Large intestine (tissue), 12 donors: ENCODE results near the gene LRRC52. TPM values are rescaled to one million over a fixed set of nuclear protein-coding genes. Genes with fewer than 3 reads are reported as not detected.

ENCODE experiments used
- DNase-seq, 2 donors: peaks; one replicate each; pipeline versions ENCODE4 v3.0.0 to v3.0.0-alpha.2; 2013
- H3K27ac ChIP-seq: one replicate; pipeline ENCODE4 v1.5.1; 2013; ENCODE audit warnings: low read length
- H3K27me3 ChIP-seq: 2 replicates; pipeline ENCODE4 v1.6.1; 2013; ENCODE audit warnings: low read length; ENCODE audit not compliant: control insufficient read depth, insufficient read depth
- H3K36me3 ChIP-seq: 2 replicates; pipeline ENCODE4 v1.6.1; 2013; ENCODE audit warnings: low read length; ENCODE audit not compliant: control insufficient read depth, insufficient read depth
- H3K4me1 ChIP-seq: one replicate; pipeline ENCODE4 v1.6.1; 2013; ENCODE audit warnings: low read length; ENCODE audit not compliant: control insufficient read depth, insufficient read depth
- H3K4me3 ChIP-seq: one replicate; pipeline ENCODE4 v1.5.1; 2013; ENCODE audit warnings: low read length
- H3K9me3 ChIP-seq: one replicate; pipeline ENCODE4 v1.6.1; 2013; ENCODE audit warnings: mild to moderate bottlenecking, low read depth, low read length, moderate library complexity; ENCODE audit not compliant: control insufficient read depth
- WGBS: methylation state at CpG from one replicate; pipeline ENCODE4 v1.1.5; 2013; ENCODE audit warnings: low lambda C conversion rate; ENCODE audit not compliant: insufficient coverage; 5-methylcytosine and 5-hydroxymethylcytosine counted together
- long read RNA-seq, 11 donors: transcript quantifications; one replicate each; lab custom pipeline, GENCODE V29; 2026
- polyA plus RNA-seq: library from polyadenylated mRNA; unstranded; fragments of 120-200 nt; gene quantifications from one replicate; pipeline ENCODE4 v1.2.1, GENCODE V29; 2013

The LRRC52 gene
- not detected for polyA plus RNA-seq
- long read RNA-seq, donor 1, result 0 reads
- long read RNA-seq, donor 2, result 0 reads
- long read RNA-seq, donor 3, result 0 reads
- long read RNA-seq, donor 4, result 0 reads
- long read RNA-seq, donor 5, result 0 reads
- long read RNA-seq, donor 6, result 0 reads
- long read RNA-seq, donor 7, result 0 reads
- long read RNA-seq, donor 8, result 0 reads
- long read RNA-seq, donor 9, result 0 reads
- long read RNA-seq, donor 10, result 0 reads
- long read RNA-seq, donor 11, result 0 reads

GRCh38 chr1:165543532-165544438 lies at the start of gene LRRC52:
TSS of gene LRRC52 (plus strand) at chr1:165544000. CDS start at chr1:165544297, 297 bp downstream.
- Histone ChIP-seq H3K9me3 (no peaks in the 10 kb centered on the region), H3K4me1 (no peaks in the 10 kb centered on the region), H3K27me3 (peaks cover 7% of the 10 kb centered on the region), H3K36me3 (no peaks in the 10 kb centered on the region), H3K27ac (no peak within 1 kb of the TSS), H3K4me3 (no peak within 1 kb of the TSS)
- DNase-seq, result no peak
- WGBS, result no CpG with 5 or more reads among the region's 12 CpGs

GRCh38 chr1:165494949-165495857 lies 48.6 kb upstream of the LRRC52 start:
- DNase-seq, result no peak
- H3K36me3 ChIP-seq, result no peaks in the 10 kb centered on the region
- no peaks in the 10 kb centered on the region for H3K27me3 ChIP-seq
- no peaks in the 10 kb centered on the region for H3K4me1 ChIP-seq
- H3K4me3 ChIP-seq, result no peak overlapping the region
- no peak overlapping the region for H3K27ac ChIP-seq
- no peaks in the 10 kb centered on the region for H3K9me3 ChIP-seq
- 40% methylated on average over 1 of the region's 5 CpGs for WGBS

GRCh38 chr1:165495858-165496205 lies 48.0 kb upstream of the LRRC52 start:
- Histone ChIP-seq H3K4me1 (no peaks in the 10 kb centered on the region), H3K4me3 (no peak overlapping the region), H3K27ac (no peak overlapping the region), H3K9me3 (no peaks in the 10 kb centered on the region), H3K36me3 (no peaks in the 10 kb centered on the region), H3K27me3 (no peaks in the 10 kb centered on the region)
- no peak for DNase-seq
- 63% methylated on average over 2 of the region's 3 CpGs for WGBS

GRCh38 chr1:165496501-165496900 lies 47.3 kb upstream of the LRRC52 start:
- Histone ChIP-seq H3K27ac (no peak overlapping the region), H3K4me1 (no peaks in the 10 kb centered on the region), H3K9me3 (no peaks in the 10 kb centered on the region), H3K4me3 (no peak overlapping the region), H3K27me3 (no peaks in the 10 kb centered on the region), H3K36me3 (no peaks in the 10 kb centered on the region)
- no peak for DNase-seq
- WGBS, result 80% methylated on average over 1 of the region's 1 CpG

GRCh38 chr1:165497069-165498013 lies 46.5 kb upstream of the LRRC52 start:
- Histone ChIP-seq H3K27ac (no peak overlapping the region), H3K9me3 (no peaks in the 10 kb centered on the region), H3K27me3 (no peaks in the 10 kb centered on the region), H3K4me1 (no peaks in the 10 kb centered on the region), H3K36me3 (no peaks in the 10 kb centered on the region), H3K4me3 (no peak overlapping the region)
- no peak for DNase-seq
- no CpG with 5 or more reads among the region's 12 CpGs for WGBS

GRCh38 chr1:165501330-165501969 lies 42.4 kb upstream of the LRRC52 start:
- Histone ChIP-seq H3K4me3 (no peak overlapping the region), H3K27ac (no peak overlapping the region), H3K9me3 (no peaks in the 10 kb centered on the region), H3K27me3 (no peaks in the 10 kb centered on the region), H3K36me3 (no peaks in the 10 kb centered on the region), H3K4me1 (no peaks in the 10 kb centered on the region)
- 83% methylated on average over 1 of the region's 7 CpGs for WGBS
- DNase-seq, result no peak

GRCh38 chr1:165501970-165502348 lies 41.8 kb upstream of the LRRC52 start:
- no peaks in the 10 kb centered on the region for H3K27me3 ChIP-seq
- no peaks in the 10 kb centered on the region for H3K36me3 ChIP-seq

GRCh38 chr1:165507570-165507969 lies 36.2 kb upstream of the LRRC52 start:
- H3K27me3 ChIP-seq, result no peaks in the 10 kb centered on the region
- H3K36me3 ChIP-seq, result no peaks in the 10 kb centered on the region
- no peak for DNase-seq
- H3K9me3 ChIP-seq, result no peaks in the 10 kb centered on the region
- no peak overlapping the region for H3K4me3 ChIP-seq
- no peak overlapping the region for H3K27ac ChIP-seq
- H3K4me1 ChIP-seq, result no peaks in the 10 kb centered on the region

More at GRCh38 chr1:165501970-165502348, 41.8 kb upstream of the LRRC52 start:
- Histone ChIP-seq H3K9me3 (no peaks in the 10 kb centered on the region), H3K4me3 (no peak overlapping the region), H3K4me1 (no peaks in the 10 kb centered on the region), H3K27ac (no peak overlapping the region)
- whole genome bisulfite sequencing, result 48% methylated on average over 2 of the region's 3 CpGs
- no peak for DNase-seq

GRCh38 chr1:165508291-165508690 lies 35.5 kb upstream of the LRRC52 start:
- WGBS, result 100% methylated on average over 1 of the region's 3 CpGs
- Histone ChIP-seq H3K27me3 (no peaks in the 10 kb centered on the region), H3K4me1 (no peaks in the 10 kb centered on the region), H3K27ac (no peak overlapping the region), H3K4me3 (no peak overlapping the region), H3K9me3 (no peaks in the 10 kb centered on the region), H3K36me3 (no peaks in the 10 kb centered on the region)
- no peak for DNase-seq
